ENCODE data around the gene CGNL1. TPM values are rescaled to one million over a fixed set of nuclear protein-coding genes. Genes with fewer than 3 reads are reported as not detected.

Gene CGNL1
- total and polyA plus RNA-seq, 5 donors from 2014 or later = not detected

- no peaks in the 10 kb centered on the region for H3K4me1 Mint-ChIP-seq
- H3K27ac Mint-ChIP-seq = no peak overlapping the region
- H3K27ac ChIP-seq (ENCODE audit: insufficient read depth, low read length, poor library complexity, severe bottlenecking) = no peak overlapping the region
- H3K36me3 ChIP-seq (ENCODE audit: control insufficient read depth, insufficient read depth, low read length) = no peaks in the 10 kb centered on the region
- no peaks in the 10 kb centered on the region for H3K27me3 ChIP-seq (ENCODE audit: control insufficient read depth, insufficient read depth, low read length)
- ATAC-seq (ENCODE audit: low read depth in 2 of 2) = no peak
- H3K4me3 Mint-ChIP-seq = no peak overlapping the region
- no peak for DNase-seq
- no peaks in the 10 kb centered on the region for H3K9me3 ChIP-seq (ENCODE audit: control insufficient read depth in 2 of 2, low read length in 2 of 2)
- no peaks in the 10 kb centered on the region for H3K9me3 Mint-ChIP-seq
- H3K36me3 Mint-ChIP-seq = no peaks in the 10 kb centered on the region
- no peak overlapping the region for H3K4me3 ChIP-seq (ENCODE audit: low read depth, low read length)
- no peaks in the 10 kb centered on the region for H3K4me1 ChIP-seq (ENCODE audit: control insufficient read depth, insufficient read depth, low read length, poor library complexity, severe bottlenecking)
- peaks cover 12% of the 10 kb centered on the region for H3K27me3 Mint-ChIP-seq
Measured at GRCh38 chr15:57550640-57551039, 174.3 kb downstream of the CGNL1 start.

DNA sequence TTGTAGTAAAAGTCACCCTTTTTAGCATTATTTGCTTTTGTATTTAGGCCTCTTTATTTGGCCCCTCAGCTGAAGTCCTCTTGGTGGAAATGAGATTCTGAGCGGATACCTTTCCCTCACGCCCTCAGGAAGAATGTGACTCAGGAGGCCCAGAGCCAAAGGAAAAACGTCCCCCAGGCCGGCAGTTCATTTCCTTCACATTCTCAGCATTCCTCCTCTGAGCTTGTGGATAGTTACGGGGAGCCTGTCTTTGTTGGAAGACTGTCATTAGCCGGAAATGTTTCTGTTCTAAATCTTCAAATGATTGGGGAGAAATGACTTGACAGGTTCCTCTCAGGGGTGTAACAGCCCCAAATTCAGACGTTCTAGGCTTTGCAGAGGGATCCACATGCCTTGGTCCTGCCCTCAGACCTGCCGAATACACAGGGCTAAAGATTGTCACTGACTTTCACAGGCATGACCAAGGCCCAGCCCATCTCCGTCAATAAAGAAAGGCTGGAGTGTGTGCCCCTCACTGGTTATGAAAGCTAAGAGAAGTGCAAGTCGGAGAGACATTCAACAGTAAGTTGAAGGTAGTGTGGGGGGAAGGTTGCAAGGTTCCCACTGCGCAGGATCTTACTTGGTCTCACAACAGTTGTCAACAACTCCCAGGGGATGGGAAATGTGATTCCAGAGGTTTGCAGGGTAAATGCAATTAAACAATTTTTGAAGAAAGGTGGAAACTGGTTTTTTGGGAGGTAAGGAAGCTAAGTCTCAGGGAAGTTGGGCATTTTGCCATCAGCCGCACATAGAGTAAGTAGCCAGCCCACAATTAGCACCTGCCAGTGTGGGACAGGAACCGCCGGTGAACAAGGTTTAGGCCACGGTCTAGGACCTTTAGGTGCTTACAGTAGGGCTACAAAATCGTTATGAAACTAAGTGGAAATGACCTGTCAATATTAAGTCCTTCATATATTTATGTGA, 175.7 kb downstream of the CGNL1 start:
- no peaks in the 10 kb centered on the region for H3K4me1 Mint-ChIP-seq
- Histone ChIP-seq H3K27ac (ENCODE audit: insufficient read depth, low read length, poor library complexity, severe bottlenecking) (no peak overlapping the region), H3K4me1 (ENCODE audit: control insufficient read depth, insufficient read depth, low read length, poor library complexity, severe bottlenecking) (no peaks in the 10 kb centered on the region), H3K27me3 (ENCODE audit: control insufficient read depth, insufficient read depth, low read length) (no peaks in the 10 kb centered on the region), H3K4me3 (ENCODE audit: low read depth, low read length) (no peak overlapping the region), H3K36me3 (ENCODE audit: control insufficient read depth, insufficient read depth, low read length) (no peaks in the 10 kb centered on the region), H3K9me3 (ENCODE audit: control insufficient read depth in 2 of 2, low read length in 2 of 2) (no peaks in the 10 kb centered on the region)
- no peaks in the 10 kb centered on the region for H3K36me3 Mint-ChIP-seq
- H3K27ac Mint-ChIP-seq = no peak overlapping the region
- no peak overlapping the region for H3K4me3 Mint-ChIP-seq
- H3K9me3 Mint-ChIP-seq = no peaks in the 10 kb centered on the region
- H3K27me3 Mint-ChIP-seq = peaks cover 5% of the 10 kb centered on the region
- no peak for ATAC-seq (ENCODE audit: low read depth in 2 of 2)
- DNase-seq = no peak

- Histone ChIP-seq H3K4me3 (ENCODE audit: low read depth, low read length) (no peak overlapping the region), H3K27me3 (ENCODE audit: control insufficient read depth, insufficient read depth, low read length) (no peaks in the 10 kb centered on the region), H3K4me1 (ENCODE audit: control insufficient read depth, insufficient read depth, low read length, poor library complexity, severe bottlenecking) (no peaks in the 10 kb centered on the region), H3K9me3 (ENCODE audit: control insufficient read depth in 2 of 2, low read length in 2 of 2) (no peaks in the 10 kb centered on the region), H3K36me3 (ENCODE audit: control insufficient read depth, insufficient read depth, low read length) (no peaks in the 10 kb centered on the region), H3K27ac (ENCODE audit: insufficient read depth, low read length, poor library complexity, severe bottlenecking) (no peak overlapping the region)
- Mint-ChIP-seq H3K9me3 (no peaks in the 10 kb centered on the region), H3K4me1 (no peaks in the 10 kb centered on the region), H3K27me3 (peaks cover 5% of the 10 kb centered on the region), H3K4me3 (no peak overlapping the region), H3K36me3 (no peaks in the 10 kb centered on the region), H3K27ac (no peak overlapping the region)
- DNase-seq (no peak), ATAC-seq (ENCODE audit: low read depth in 2 of 2) (no peak)
Measured at GRCh38 chr15:57552678-57553334, 176.5 kb downstream of the CGNL1 start.

GRCh38 chr15:57553526-57553925, 177.2 kb downstream of the CGNL1 start:
- H3K27me3 ChIP-seq (ENCODE audit: control insufficient read depth, insufficient read depth, low read length) = no peaks in the 10 kb centered on the region
- DNase-seq (no peak), ATAC-seq (ENCODE audit: low read depth in 2 of 2) (no peak)
- no peak overlapping the region for H3K27ac ChIP-seq (ENCODE audit: insufficient read depth, low read length, poor library complexity, severe bottlenecking)
- H3K27ac Mint-ChIP-seq = no peak overlapping the region
- H3K4me1 Mint-ChIP-seq = no peaks in the 10 kb centered on the region
- H3K9me3 ChIP-seq (ENCODE audit: control insufficient read depth in 2 of 2, low read length in 2 of 2) = no peaks in the 10 kb centered on the region
- no peaks in the 10 kb centered on the region for H3K36me3 ChIP-seq (ENCODE audit: control insufficient read depth, insufficient read depth, low read length)
- no peaks in the 10 kb centered on the region for H3K36me3 Mint-ChIP-seq
- H3K4me3 Mint-ChIP-seq = no peak overlapping the region
- H3K27me3 Mint-ChIP-seq = peaks cover 5% of the 10 kb centered on the region
- H3K4me3 ChIP-seq (ENCODE audit: low read depth, low read length) = no peak overlapping the region
- no peaks in the 10 kb centered on the region for H3K9me3 Mint-ChIP-seq
- no peaks in the 10 kb centered on the region for H3K4me1 ChIP-seq (ENCODE audit: control insufficient read depth, insufficient read depth, low read length, poor library complexity, severe bottlenecking)

DNA sequence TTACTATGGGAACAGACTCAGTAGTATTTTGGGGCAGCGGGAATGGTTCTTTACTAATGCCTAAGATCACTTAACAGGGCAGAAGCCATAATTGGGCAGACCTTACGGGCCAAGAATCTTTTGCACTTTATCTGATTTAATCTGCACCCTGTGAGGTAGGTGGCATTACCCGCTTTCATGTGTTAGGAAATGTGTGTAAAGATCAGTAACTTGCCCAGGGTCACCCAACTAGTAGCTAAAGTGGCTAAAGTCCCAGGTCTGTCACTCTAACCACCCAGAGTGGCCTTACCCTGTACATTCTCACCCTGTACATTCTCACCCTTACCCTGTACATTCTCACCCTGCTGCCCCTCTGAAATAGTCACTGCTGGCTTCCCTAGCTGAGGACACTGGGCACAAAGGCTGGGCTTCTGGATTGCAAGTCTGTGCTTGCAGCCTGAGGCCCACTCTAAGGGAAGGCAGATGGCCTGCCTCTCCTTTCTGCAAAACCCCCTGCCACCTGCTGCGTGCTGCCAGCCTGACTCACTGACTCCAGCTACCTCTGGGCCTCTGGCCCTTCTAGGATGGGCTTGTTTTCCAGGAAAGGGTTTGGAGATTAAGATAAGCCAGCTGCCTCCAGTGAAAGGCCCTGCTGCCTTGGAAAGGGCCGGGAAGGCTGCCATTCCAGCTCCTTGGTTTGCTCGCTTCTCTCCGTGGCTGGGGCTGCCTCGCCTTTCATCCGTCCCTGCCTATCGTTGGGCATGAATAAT, 177.9 kb downstream of the CGNL1 start:
- H3K9me3 Mint-ChIP-seq = no peaks in the 10 kb centered on the region
- DNase-seq (no peak), ATAC-seq (ENCODE audit: low read depth in 2 of 2) (no peak)
- H3K4me1 Mint-ChIP-seq = no peaks in the 10 kb centered on the region
- H3K27ac Mint-ChIP-seq = no peak overlapping the region
- H3K27me3 Mint-ChIP-seq = peaks cover 5% of the 10 kb centered on the region
- H3K27me3 ChIP-seq (ENCODE audit: control insufficient read depth, insufficient read depth, low read length) = no peaks in the 10 kb centered on the region
- H3K27ac ChIP-seq (ENCODE audit: insufficient read depth, low read length, poor library complexity, severe bottlenecking) = no peak overlapping the region
- H3K36me3 Mint-ChIP-seq = no peaks in the 10 kb centered on the region
- H3K9me3 ChIP-seq (ENCODE audit: control insufficient read depth in 2 of 2, low read length in 2 of 2) = no peaks in the 10 kb centered on the region
- H3K36me3 ChIP-seq (ENCODE audit: control insufficient read depth, insufficient read depth, low read length) = no peaks in the 10 kb centered on the region
- no peaks in the 10 kb centered on the region for H3K4me1 ChIP-seq (ENCODE audit: control insufficient read depth, insufficient read depth, low read length, poor library complexity, severe bottlenecking)
- H3K4me3 Mint-ChIP-seq = no peak overlapping the region
- H3K4me3 ChIP-seq (ENCODE audit: low read depth, low read length) = no peak overlapping the region

DNA sequence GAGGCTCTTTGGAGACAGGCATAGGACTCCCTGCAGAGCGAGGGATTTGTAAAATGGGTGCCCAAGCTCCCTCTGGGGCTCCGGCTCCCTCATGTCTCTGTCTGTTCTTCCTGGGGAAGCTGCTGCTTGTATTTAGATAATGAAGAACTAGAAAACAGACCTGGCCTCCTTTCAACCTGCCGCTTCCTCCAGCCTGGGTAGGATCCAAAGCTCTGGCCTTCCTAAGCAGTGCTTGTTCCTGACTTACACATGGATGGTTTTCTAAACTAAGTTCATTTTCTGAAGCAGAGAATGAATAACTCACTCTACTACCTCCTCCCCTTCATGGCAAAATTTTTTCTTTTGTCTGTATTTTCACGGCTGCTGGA, 178.5 kb downstream of the CGNL1 start:
- Mint-ChIP-seq H3K27ac (no peak overlapping the region), H3K27me3 (peaks cover 5% of the 10 kb centered on the region), H3K4me1 (no peaks in the 10 kb centered on the region), H3K36me3 (no peaks in the 10 kb centered on the region), H3K9me3 (no peaks in the 10 kb centered on the region), H3K4me3 (no peak overlapping the region)
- no peaks in the 10 kb centered on the region for H3K36me3 ChIP-seq (ENCODE audit: control insufficient read depth, insufficient read depth, low read length)
- no peak overlapping the region for H3K27ac ChIP-seq (ENCODE audit: insufficient read depth, low read length, poor library complexity, severe bottlenecking)
- H3K9me3 ChIP-seq (ENCODE audit: control insufficient read depth in 2 of 2, low read length in 2 of 2) = no peaks in the 10 kb centered on the region
- no peaks in the 10 kb centered on the region for H3K4me1 ChIP-seq (ENCODE audit: control insufficient read depth, insufficient read depth, low read length, poor library complexity, severe bottlenecking)
- no peak overlapping the region for H3K4me3 ChIP-seq (ENCODE audit: low read depth, low read length)
- ATAC-seq (ENCODE audit: low read depth in 2 of 2) (no peak), DNase-seq (no peak)
- no peaks in the 10 kb centered on the region for H3K27me3 ChIP-seq (ENCODE audit: control insufficient read depth, insufficient read depth, low read length)

- Histone ChIP-seq H3K27ac (ENCODE audit: insufficient read depth, low read length, poor library complexity, severe bottlenecking) (no peak overlapping the region), H3K4me1 (ENCODE audit: control insufficient read depth, insufficient read depth, low read length, poor library complexity, severe bottlenecking) (no peaks in the 10 kb centered on the region), H3K27me3 (ENCODE audit: control insufficient read depth, insufficient read depth, low read length) (no peaks in the 10 kb centered on the region), H3K4me3 (ENCODE audit: low read depth, low read length) (no peak overlapping the region), H3K9me3 (ENCODE audit: control insufficient read depth in 2 of 2, low read length in 2 of 2) (no peaks in the 10 kb centered on the region), H3K36me3 (ENCODE audit: control insufficient read depth, insufficient read depth, low read length) (no peaks in the 10 kb centered on the region)
- Mint-ChIP-seq H3K9me3 (no peaks in the 10 kb centered on the region), H3K4me3 (no peak overlapping the region), H3K36me3 (no peaks in the 10 kb centered on the region), H3K27ac (no peak overlapping the region), H3K4me1 (peaks cover 0 to 2% (median 0%) of the 10 kb centered on the region in 4 donors), H3K27me3 (peaks cover 9% of the 10 kb centered on the region)
- DNase-seq = no peak
- ATAC-seq (ENCODE audit: low read depth in 2 of 2) = no peak
Measured at GRCh38 chr15:57555270-57555669, 179.0 kb downstream of the CGNL1 start.
